Esophagus muscularis mucosa (tissue), 3 donors: ENCODE measurements around the gene SOX5.

Source experiments
- POLR2A ChIP-seq: fragments of 450-650 bp; IDR thresholded peaks from one replicate; pipeline ENCODE4 v1.6.1; 2017; ENCODE audit warnings: antibody characterized with exemption, moderate library complexity, mild to moderate bottlenecking, low read depth
- POLR2AphosphoS5 ChIP-seq, 2 donors: sonication (generic); formaldehyde crosslinking; IDR thresholded peaks; one replicate each; pipeline ENCODE4 v1.6.1; 2017; ENCODE audit warnings: antibody characterized with exemption in 2 of 2
- TF ChIP-seq, protein P1 (sequence below), 3 experiments: fragments of 200-600 bp in 2 of 3; fragments of 450-650 bp in 1 of 3; sonication (generic) in 2 of 3; IDR thresholded peaks; one replicate each; pipeline ENCODE4 v1.5.1; 2017 to 2019; ENCODE audit warnings: antibody characterized with exemption in 3 of 3, mild to moderate bottlenecking in 2 of 3, moderate library complexity in 1 of 3

DNA sequence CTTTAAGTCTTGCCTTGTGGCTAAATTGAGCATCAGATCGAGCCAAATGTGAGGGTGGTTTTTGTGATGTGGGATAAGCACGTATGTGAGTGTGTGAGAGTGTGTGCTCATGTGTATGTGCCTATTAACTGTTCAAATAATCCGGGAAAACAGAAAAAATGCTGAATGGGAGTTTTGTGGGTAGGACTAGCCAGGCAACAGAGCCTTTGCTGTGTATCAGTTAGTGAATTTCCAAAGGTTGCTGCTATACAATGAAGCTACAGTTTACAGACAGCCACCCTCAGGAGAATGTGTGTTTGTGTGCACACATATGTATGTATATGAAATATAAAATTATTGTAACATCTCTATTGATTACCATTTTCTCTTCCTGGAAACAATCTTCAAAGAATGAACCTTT is 154.0 kb downstream of the SOX5 start:
- TF ChIP-seq POLR2A = no peak
- TF ChIP-seq, protein P1, sequence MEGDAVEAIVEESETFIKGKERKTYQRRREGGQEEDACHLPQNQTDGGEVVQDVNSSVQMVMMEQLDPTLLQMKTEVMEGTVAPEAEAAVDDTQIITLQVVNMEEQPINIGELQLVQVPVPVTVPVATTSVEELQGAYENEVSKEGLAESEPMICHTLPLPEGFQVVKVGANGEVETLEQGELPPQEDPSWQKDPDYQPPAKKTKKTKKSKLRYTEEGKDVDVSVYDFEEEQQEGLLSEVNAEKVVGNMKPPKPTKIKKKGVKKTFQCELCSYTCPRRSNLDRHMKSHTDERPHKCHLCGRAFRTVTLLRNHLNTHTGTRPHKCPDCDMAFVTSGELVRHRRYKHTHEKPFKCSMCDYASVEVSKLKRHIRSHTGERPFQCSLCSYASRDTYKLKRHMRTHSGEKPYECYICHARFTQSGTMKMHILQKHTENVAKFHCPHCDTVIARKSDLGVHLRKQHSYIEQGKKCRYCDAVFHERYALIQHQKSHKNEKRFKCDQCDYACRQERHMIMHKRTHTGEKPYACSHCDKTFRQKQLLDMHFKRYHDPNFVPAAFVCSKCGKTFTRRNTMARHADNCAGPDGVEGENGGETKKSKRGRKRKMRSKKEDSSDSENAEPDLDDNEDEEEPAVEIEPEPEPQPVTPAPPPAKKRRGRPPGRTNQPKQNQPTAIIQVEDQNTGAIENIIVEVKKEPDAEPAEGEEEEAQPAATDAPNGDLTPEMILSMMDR (IDR thresholded peaks at IDR 0.05) = no peak
- TF ChIP-seq POLR2AphosphoS5 (IDR thresholded peaks at IDR 0.05) = no peak
